Measurements from ENCODE around the gene FHOD3. TPM values are rescaled to one million over a fixed set of nuclear protein-coding genes. Genes with fewer than 3 reads are reported as not detected.

FHOD3 gene
- total and polyA plus RNA-seq, 2 experiments from 2014 or later: 2.7 to 8.7 TPM

- TF ChIP-seq CREB1 (CRISPR knock-in tag; IDR thresholded peaks at IDR 0.05; ENCODE audit: low read depth) (no peak), EZH2 (IDR thresholded peaks at IDR 0.05; ENCODE audit: low read depth, unreplicated experiment) (no peak), ZNF114 (CRISPR knock-in tag; IDR thresholded peaks at IDR 0.05) (no peak), NANOG (IDR thresholded peaks at IDR 0.05; ENCODE audit: borderline replicate concordance) (no peak), EZH2phosphoT487 (IDR thresholded peaks at IDR 0.05; ENCODE audit: unreplicated experiment) (no peak)
Measured at GRCh38 chr18:36450264-36450663, 152.8 kb downstream of the FHOD3 start (continued).

GRCh38 chr18:36451454-36452251, 154.1 kb downstream of the FHOD3 start:
- H3K36me3 ChIP-seq (ENCODE audit: insufficient read depth): no peaks in the 10 kb centered on the region
- Mint-ChIP-seq H3K36me3 (ENCODE audit: low read depth) (no peaks in the 10 kb centered on the region), H3K27ac (no peak overlapping the region), H3K4me1 (peaks cover 44% of the 10 kb centered on the region), H3K4me3 (no peak overlapping the region), H3K9me3 (no peaks in the 10 kb centered on the region; the same call in 2 of the 3 replicates), H3K27me3 (ENCODE audit: insufficient read depth, low read depth, poor library complexity) (peaks cover 3% of the 10 kb centered on the region)
- DNase-seq (ENCODE audit: low spot score) (no peak), ATAC-seq (no peak)
- H3K27me3 ChIP-seq (ENCODE audit: insufficient read depth): no peaks in the 10 kb centered on the region
- no peaks in the 10 kb centered on the region for H3F3A ChIP-seq (replicated peaks; ENCODE audit: low read depth)
- H4K20me1 ChIP-seq (replicated peaks; ENCODE audit: insufficient read depth): no peaks in the 10 kb centered on the region
- no peak overlapping the region for H3K27ac ChIP-seq (ENCODE audit: low read depth)
- no peaks in the 10 kb centered on the region for H3K79me2 ChIP-seq (replicated peaks; ENCODE audit: insufficient read depth)
- 0 out of 2 replicates have a peak overlapping the region, but pooled peaks have one; percentile 19 for H3K4me2 ChIP-seq
- H3K4me3 ChIP-seq: no peak overlapping the region
- H2AFZ ChIP-seq: no peak overlapping the region
- peaks cover 28% of the 10 kb centered on the region for H3K4me1 ChIP-seq (ENCODE audit: insufficient read depth)
- H3K9me2 ChIP-seq (ENCODE audit: insufficient read depth): peaks cover 15% of the 10 kb centered on the region; the same call in 1 of the 2 replicates
- TF ChIP-seq REST (IDR thresholded peaks at IDR 0.05; ENCODE audit: unreplicated experiment): no peak
- TF ChIP-seq CREB1 (CRISPR knock-in tag; IDR thresholded peaks at IDR 0.05; ENCODE audit: low read depth): no peak
- no peak for TF ChIP-seq ETS1 (IDR thresholded peaks at IDR 0.05)
- no peak for TF ChIP-seq NANOG (IDR thresholded peaks at IDR 0.05; ENCODE audit: borderline replicate concordance)
- no peak for TF ChIP-seq ZNF462 (CRISPR knock-in tag; IDR thresholded peaks at IDR 0.05)
- TF ChIP-seq STAT1 (IDR thresholded peaks at IDR 0.05; ENCODE audit: unreplicated experiment): no peak
- no peak for TF ChIP-seq EZH2phosphoT487 (IDR thresholded peaks at IDR 0.05; ENCODE audit: unreplicated experiment)
- TF ChIP-seq ZNF114 (CRISPR knock-in tag; IDR thresholded peaks at IDR 0.05): no peak
- no peak for TF ChIP-seq EZH2 (IDR thresholded peaks at IDR 0.05; ENCODE audit: low read depth, unreplicated experiment)
- TF ChIP-seq JUNB (IDR thresholded peaks at IDR 0.05; ENCODE audit: unreplicated experiment): no peak
